Measurements from ENCODE around the gene BPIFA3. TPM values are rescaled to one million over a fixed set of nuclear protein-coding genes. Genes with fewer than 3 reads are reported as not detected.

Gene BPIFA3
- total and polyA plus RNA-seq, 2 of the 8 experiments (the other 6 are each of a cell fraction or from before 2014, with no cell fraction given) = not detected

DNA sequence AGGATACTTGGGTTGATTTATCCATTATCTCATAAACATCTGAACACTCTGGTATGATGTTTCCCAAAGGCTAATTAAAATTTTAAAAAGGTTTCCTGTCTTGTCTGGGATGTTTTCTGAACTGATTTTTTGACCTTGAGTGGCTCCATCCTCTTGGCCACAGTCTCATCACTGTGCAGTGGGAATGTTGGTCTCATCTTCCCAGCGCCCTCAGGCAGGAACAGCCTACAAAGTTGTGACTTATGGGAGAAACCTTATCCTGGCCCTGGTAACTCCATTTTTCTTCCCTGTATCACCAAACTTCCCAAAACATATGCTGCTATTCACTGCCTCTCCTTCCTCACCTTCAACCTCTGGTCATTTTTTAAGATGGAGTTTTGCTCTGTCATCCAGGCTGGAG lies 6.8 kb upstream of the BPIFA3 start:
- Histone ChIP-seq H3K4me1 (replicated peaks in 1 of 4; ENCODE audit: control insufficient read depth in 3 of 4, insufficient read depth in 4 of 4, low read length in 3 of 4) (0 out of 7 replicates have a peak, but pooled peaks cover 0 to 2% (median 0%) of the 10 kb centered on the region in 4 experiments), H3K9me3 (ENCODE audit: insufficient read depth in 2 of 2, low read depth in 1 of 2, low read length in 1 of 2) (no peaks in the 10 kb centered on the region), H2BK15ac (ENCODE audit: low read length) (no peak overlapping the region), H2BK20ac (ENCODE audit: low read length) (no peak overlapping the region), H2BK120ac (replicated peaks; ENCODE audit: low read depth, low read length) (no peak overlapping the region), H3K27me3 (replicated peaks in 1 of 4; ENCODE audit: control insufficient read depth in 3 of 4, extremely low read depth in 1 of 4, insufficient read depth in 3 of 4, low read length in 3 of 4) (peaks cover 0 to 3% (median 1%) of the 10 kb centered on the region in 4 experiments; a peak in 4 of 7 replicates), H2BK12ac (ENCODE audit: low read depth, low read length) (no peak overlapping the region), H3K23me2 (ENCODE audit: low read depth, low read length) (no peaks in the 10 kb centered on the region), H2AK5ac (ENCODE audit: low read depth, low read length) (no peak overlapping the region), H4K91ac (replicated peaks; ENCODE audit: insufficient read length, low read length) (no peak overlapping the region), H3K4ac (replicated peaks; ENCODE audit: insufficient read length, low read depth, low read length) (no peak overlapping the region), H3K79me1 (ENCODE audit: low read depth, low read length) (no peaks in the 10 kb centered on the region), H3K14ac (ENCODE audit: insufficient read length) (no peak overlapping the region), H3K4me3 (ENCODE audit: extremely low read depth in 1 of 4, insufficient read depth in 2 of 4, low read depth in 3 of 4, low read length in 4 of 4) (no peak overlapping the region), H4K8ac (ENCODE audit: extremely low read depth, insufficient read depth, low read length) (no peak overlapping the region), H4K5ac (ENCODE audit: insufficient read length, low read depth, low read length) (no peak overlapping the region), H3K56ac (replicated peaks; ENCODE audit: insufficient read length, low read depth, low read length) (no peak overlapping the region), H3K79me2 (ENCODE audit: control insufficient read depth in 1 of 2, insufficient read depth in 2 of 2, low read length in 2 of 2) (no peaks in the 10 kb centered on the region), H3K4me2 (ENCODE audit: insufficient read depth in 1 of 2, low read depth in 2 of 2, low read length in 2 of 2) (peak overlapping the region in 1 of 2 experiments; percentile 44; a peak in 2 of 4 replicates), H2AFZ (ENCODE audit: low read length) (no peak overlapping the region), H3K9ac (replicated peaks in 1 of 4; ENCODE audit: extremely low read depth in 1 of 4, low read depth in 3 of 4, low read length in 3 of 4) (no peak overlapping the region), H3K23ac (ENCODE audit: insufficient read length) (no peak overlapping the region), H3K18ac (ENCODE audit: extremely low read depth, low read length) (no peak overlapping the region), H4K20me1 (replicated peaks in 1 of 2; ENCODE audit: control insufficient read depth in 1 of 2, insufficient read depth in 2 of 2, low read length in 2 of 2) (peaks cover 0 to 3% of the 10 kb centered on the region in 2 experiments), H3K36me3 (ENCODE audit: control insufficient read depth in 2 of 4, insufficient read depth in 4 of 4, low read length in 3 of 4) (no peaks in the 10 kb centered on the region), H3K27ac (ENCODE audit: low read depth, low read length) (no peak overlapping the region), H2BK5ac (ENCODE audit: low read depth, low read length) (no peak overlapping the region)
- no peak for FAIRE-seq
- DNase-seq (ENCODE audit: low read depth in 1 of 2, low spot score in 2 of 2) = no peak
- ChIA-PET CTCF (ENCODE audit: partially characterized antibody) (interaction anchor here (1.1 to 2.1 kb wide), 3 partner anchors 41 to 111 kb away, joined by 3 to 5 read pairs (median 3); no protein-coding TSS in a partner anchor), POLR2A (ENCODE audit: partially characterized antibody) (no interaction called here)
- no peak for TF ChIP-seq NRF1 (IDR thresholded peaks at IDR 0.05; ENCODE audit: low read depth, low read length)
- TF ChIP-seq, protein P1, sequence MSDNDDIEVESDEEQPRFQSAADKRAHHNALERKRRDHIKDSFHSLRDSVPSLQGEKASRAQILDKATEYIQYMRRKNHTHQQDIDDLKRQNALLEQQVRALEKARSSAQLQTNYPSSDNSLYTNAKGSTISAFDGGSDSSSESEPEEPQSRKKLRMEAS (IDR thresholded peaks at IDR 0.05) = no peak
- no peak for TF ChIP-seq FOSL1 (IDR thresholded peaks at IDR 0.05; ENCODE audit: insufficient read depth, low read depth, low read length)
- no peak for TF ChIP-seq BRCA1 (IDR thresholded peaks at IDR 0.05; ENCODE audit: low read depth, low read length)
- TF ChIP-seq HDAC6 (IDR thresholded peaks at IDR 0.05; ENCODE audit: low read depth, low read length) = no peak
- TF ChIP-seq CHD2 (IDR thresholded peaks at IDR 0.05; ENCODE audit: low read length) = no peak
- TF ChIP-seq YY1 (IDR thresholded peaks at IDR 0.05; ENCODE audit: low read depth, low read length) = no peak
- no peak for TF ChIP-seq RAD21 (IDR thresholded peaks at IDR 0.05 in 1 of 2, conservative IDR thresholded peaks at IDR 0.05 in 1 of 2; ENCODE audit: low read depth in 2 of 2, low read length in 2 of 2)
- 100% methylated on average over 1 of the region's 1 CpG; no CpG with 5 or more reads in 1 of the 2 experiments for WGBS, 2 experiments (ENCODE audit: extremely low coverage in 1 of 2, insufficient coverage in 1 of 2, insufficient read length in 1 of 2, insufficient replicate concordance in 2 of 2, low coverage in 1 of 2, low lambda C conversion rate in 2 of 2, missing lambda C conversion rate in 1 of 2)

Measured in H1 (cell line).